HL-60 (cell line): Measurements from ENCODE around the gene ARID3C.

Source experiments
- DNase-seq, 2 experiments: peaks; one replicate each; pipeline ENCODE4 v3.0.0-alpha.2; 2010 to 2020; ENCODE audit warnings: low read depth in 1 of 2, low spot score in 1 of 2
- H3K27ac ChIP-seq: fragments of 250-450 bp; sonication (Bioruptor Pico); replicated peaks from 2 replicates; pipeline ENCODE4 v1.5.1; 2020; ENCODE audit warnings: mild to moderate bottlenecking, moderate library complexity
- H3K27me3 ChIP-seq: fragments of 250-450 bp; sonication (Bioruptor Pico); 2 replicates; pipeline ENCODE4 v1.5.1; 2021; ENCODE audit warnings: mild to moderate bottlenecking, moderate library complexity; ENCODE audit not compliant: insufficient read depth, poor library complexity, severe bottlenecking
- H3K4me3 ChIP-seq: replicated peaks from 2 replicates; pipeline ENCODE4 v1.5.1; 2011; ENCODE audit warnings: mild to moderate bottlenecking, control low read depth, low read length; ENCODE audit not compliant: insufficient read depth
- GABPA ChIP-seq: IDR thresholded peaks from 2 replicates; pipeline ENCODE4 v1.6.1; 2012; ENCODE audit warnings: low read depth
- POLR2AphosphoS5 ChIP-seq: IDR thresholded peaks from 2 replicates; pipeline ENCODE4 v1.6.1; 2012; ENCODE audit warnings: low read depth
- REST ChIP-seq: IDR thresholded peaks from 2 replicates; pipeline ENCODE4 v1.6.1; 2012; ENCODE audit warnings: low read depth; ENCODE audit not compliant: insufficient replicate concordance
- SPI1 ChIP-seq: IDR thresholded peaks from 2 replicates; pipeline ENCODE4 v1.6.1; 2012; ENCODE audit warnings: low read depth, mild to moderate bottlenecking, borderline replicate concordance
- TF ChIP-seq, protein P1 (sequence below): IDR thresholded peaks from one replicate; pipeline ENCODE4 v1.5.1; 2011; ENCODE audit warnings: low read length, control low read depth, inconsistent platforms; ENCODE audit not compliant: insufficient read depth

ARID3C gene

DNA sequence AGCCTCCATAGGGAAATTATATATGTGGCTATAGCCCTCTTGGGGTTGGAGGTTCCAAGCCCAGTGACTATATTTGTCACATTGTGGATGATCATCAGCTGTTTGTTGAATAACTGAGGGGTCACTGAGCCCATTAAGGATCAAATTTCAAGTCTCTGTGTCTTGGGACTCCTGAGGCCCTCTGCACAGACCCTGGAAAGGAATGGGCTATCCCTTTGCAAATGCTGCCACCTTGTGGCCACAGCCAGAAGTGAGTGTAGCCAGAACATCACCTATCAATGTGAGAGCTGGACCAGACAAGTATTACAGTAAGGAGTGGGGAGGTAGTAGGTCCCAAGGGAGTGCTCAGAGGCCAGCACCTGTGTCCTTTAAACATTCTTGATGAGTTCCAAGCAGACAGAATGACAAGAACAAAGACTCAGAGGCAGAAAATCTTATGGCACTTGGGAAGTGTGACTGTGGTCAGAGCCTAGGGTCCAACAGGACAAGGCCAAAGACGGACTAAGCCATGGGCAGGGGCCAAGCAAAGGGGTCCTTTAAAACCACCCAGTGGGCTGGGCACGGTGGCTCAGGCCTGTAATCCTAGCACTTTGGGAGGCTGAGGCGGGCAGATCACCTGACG is 25.1 kb downstream of the ARID3C start:
- no peaks in the 10 kb centered on the region for H3K27me3 ChIP-seq
- TF ChIP-seq SPI1 (no peak), GABPA (no peak)
- TF ChIP-seq, protein P1, sequence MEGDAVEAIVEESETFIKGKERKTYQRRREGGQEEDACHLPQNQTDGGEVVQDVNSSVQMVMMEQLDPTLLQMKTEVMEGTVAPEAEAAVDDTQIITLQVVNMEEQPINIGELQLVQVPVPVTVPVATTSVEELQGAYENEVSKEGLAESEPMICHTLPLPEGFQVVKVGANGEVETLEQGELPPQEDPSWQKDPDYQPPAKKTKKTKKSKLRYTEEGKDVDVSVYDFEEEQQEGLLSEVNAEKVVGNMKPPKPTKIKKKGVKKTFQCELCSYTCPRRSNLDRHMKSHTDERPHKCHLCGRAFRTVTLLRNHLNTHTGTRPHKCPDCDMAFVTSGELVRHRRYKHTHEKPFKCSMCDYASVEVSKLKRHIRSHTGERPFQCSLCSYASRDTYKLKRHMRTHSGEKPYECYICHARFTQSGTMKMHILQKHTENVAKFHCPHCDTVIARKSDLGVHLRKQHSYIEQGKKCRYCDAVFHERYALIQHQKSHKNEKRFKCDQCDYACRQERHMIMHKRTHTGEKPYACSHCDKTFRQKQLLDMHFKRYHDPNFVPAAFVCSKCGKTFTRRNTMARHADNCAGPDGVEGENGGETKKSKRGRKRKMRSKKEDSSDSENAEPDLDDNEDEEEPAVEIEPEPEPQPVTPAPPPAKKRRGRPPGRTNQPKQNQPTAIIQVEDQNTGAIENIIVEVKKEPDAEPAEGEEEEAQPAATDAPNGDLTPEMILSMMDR = peak; percentile 96
- DNase-seq = peak in 1 of 2 experiments; percentile 67
- no peak overlapping the region for H3K4me3 ChIP-seq
- no peak overlapping the region for H3K27ac ChIP-seq

DNA sequence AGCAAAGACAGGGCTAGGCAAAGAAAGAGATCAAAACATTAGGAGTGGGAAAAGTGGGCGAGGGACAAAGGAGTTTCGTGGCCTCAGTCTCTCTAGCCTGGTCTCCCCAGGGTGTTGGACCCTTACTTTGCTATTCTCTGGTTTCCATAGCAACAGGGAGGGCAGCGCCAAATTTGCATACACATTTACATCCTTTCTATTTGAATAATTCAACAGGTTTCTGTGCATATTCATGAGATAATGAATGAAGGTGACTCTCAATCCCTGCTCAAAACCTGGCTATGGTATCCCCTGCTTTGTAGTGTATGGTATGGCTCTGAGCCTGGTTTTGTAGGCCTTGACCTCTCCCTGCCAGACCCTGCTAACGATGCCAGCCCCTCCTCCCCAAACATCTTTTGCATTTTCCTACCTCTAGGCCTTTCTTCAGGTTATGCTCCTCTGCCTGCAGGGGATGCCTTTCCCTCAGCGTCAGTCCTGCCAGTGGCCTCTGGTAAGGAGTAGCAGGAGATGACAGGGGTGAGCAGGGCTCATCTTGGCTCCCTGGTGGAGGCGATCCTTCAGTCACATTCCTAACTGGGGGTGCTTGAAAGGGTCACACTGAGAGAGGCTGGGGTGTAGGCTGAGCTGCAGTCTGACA is 26.8 kb downstream of the ARID3C start:
- Histone ChIP-seq H3K27ac (no peak overlapping the region), H3K4me3 (no peak overlapping the region), H3K27me3 (no peaks in the 10 kb centered on the region)
- DNase-seq = no peak
- no peak for TF ChIP-seq GABPA
- TF ChIP-seq SPI1 = no peak
- TF ChIP-seq REST = no peak
- no peak for TF ChIP-seq POLR2AphosphoS5
- TF ChIP-seq, protein P1 = no peak

- no peak for DNase-seq
- no peak for TF ChIP-seq REST
- TF ChIP-seq GABPA = no peak
- TF ChIP-seq POLR2AphosphoS5 = no peak
- TF ChIP-seq, protein P1 = no peak
- TF ChIP-seq SPI1 = no peak
- no peaks in the 10 kb centered on the region for H3K27me3 ChIP-seq
- no peak overlapping the region for H3K4me3 ChIP-seq
- no peak overlapping the region for H3K27ac ChIP-seq
Observed at GRCh38 chr9:34600908-34601307, 28.0 kb downstream of the ARID3C start.

DNA sequence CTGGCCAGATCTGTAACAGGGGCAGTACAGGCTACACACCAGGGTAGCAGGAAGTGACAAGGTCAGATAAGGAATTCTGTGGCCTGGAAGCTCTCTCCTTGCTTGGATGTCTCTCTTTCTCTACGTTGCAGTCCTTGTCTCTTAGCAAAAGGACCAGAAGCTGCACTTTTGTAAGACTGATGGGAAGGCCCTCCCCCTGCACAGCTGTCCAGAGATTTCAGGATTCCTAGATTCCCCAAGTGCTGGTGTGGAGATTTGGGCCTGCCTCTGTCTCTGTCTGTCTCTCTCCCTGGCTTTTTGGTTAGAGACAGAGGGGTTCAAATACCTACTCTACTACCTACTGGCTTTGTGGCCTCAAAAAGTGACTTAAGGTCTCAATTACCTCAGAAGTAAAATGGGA is 29.3 kb downstream of the ARID3C start:
- H3K27me3 ChIP-seq = no peaks in the 10 kb centered on the region
- no peak for DNase-seq
- no peak overlapping the region for H3K4me3 ChIP-seq
- TF ChIP-seq SPI1 = no peak
- TF ChIP-seq, protein P1 = no peak
- no peak for TF ChIP-seq POLR2AphosphoS5
- TF ChIP-seq REST = no peak
- no peak for TF ChIP-seq GABPA
- no peak overlapping the region for H3K27ac ChIP-seq
